ENCODE data around the gene PSME1.

PSME1 gene

GRCh38 chr14:24147761-24148428 is 11.9 kb downstream of the PSME1 start:
- no peak for DNase-seq

DNA sequence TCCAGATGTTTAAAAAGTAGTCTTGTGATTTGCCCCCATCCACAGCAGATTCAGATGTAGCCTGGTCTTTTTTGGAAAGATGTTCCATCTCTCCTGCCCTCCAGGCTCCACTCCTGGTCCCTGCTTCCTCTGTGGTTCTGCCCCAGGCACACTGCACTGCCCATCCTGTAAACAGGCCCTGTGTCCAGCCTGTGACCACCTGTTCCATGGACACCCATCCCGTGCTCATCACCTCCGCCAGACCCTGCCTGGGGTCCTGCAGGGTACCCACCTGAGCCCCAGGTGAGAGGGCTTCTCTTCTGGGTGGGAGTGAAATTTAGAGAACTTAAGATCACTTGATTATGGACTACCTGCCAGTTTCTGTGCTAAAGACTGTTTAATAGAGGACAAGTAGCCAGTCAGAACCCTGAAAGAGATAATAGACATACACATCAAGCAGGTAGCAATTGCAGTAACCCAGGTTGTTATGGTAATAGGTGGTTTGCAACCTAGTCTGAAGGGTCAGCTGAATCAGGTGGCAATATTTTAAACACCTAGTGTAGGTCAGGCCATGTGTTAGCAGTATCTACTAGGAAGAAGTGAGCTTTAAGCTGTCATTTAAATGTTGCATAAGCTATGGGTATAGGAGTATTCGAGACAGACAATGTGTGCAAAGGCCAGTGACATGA is 13.4 kb downstream of the PSME1 start:
- DNase-seq, result no peak

GRCh38 chr14:24150061-24150460 is 14.1 kb downstream of the PSME1 start:
- DNase-seq, result no peak

GRCh38 chr14:24150567-24150966 is 14.6 kb downstream of the PSME1 start:
- no peak for DNase-seq

DNA sequence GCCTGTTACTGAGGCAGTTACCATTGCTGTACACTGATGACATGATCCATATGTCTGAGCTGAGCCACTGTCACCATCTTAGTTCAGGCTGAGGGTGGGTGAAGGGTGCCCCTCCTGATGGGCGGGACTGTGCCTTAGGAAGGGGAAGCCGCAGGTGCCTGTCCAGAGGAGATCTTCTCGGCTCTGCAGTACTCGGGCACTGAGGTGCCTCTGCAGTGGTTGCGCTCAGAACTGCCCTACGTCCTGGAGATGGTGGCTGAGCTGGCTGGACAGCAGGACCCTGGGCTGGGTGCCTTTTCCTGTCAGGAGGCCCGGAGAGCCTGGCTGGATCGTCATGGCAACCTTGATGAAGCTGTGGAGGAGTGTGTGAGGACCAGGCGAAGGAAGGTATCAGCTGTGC is 15.0 kb downstream of the PSME1 start:
- no peak for DNase-seq

DNA sequence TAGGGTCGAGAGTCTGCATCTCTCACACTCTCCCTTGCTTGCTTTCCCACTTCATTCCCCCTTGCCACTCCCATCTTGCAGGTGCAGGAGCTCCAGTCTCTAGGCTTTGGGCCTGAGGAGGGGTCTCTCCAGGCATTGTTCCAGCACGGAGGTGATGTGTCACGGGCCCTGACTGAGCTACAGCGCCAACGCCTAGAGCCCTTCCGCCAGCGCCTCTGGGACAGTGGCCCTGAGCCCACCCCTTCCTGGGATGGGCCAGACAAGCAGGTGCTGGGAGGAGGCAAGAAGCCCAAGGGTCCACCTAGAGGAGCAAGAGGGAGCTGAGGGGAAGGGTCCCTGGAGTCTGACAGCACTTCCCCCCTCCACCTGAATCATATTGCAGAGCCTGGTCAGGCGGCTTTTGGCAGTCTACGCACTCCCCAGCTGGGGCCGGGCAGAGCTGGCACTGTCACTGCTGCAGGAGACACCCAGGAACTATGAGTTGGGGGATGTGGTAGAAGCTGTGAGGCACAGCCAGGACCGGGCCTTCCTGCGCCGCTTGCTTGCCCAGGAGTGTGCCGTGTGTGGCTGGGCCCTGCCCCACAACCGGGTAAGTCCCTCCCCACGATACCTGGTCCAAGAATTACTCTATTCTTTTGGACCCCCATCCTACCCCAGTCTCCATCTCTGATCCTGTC is 15.5 kb downstream of the PSME1 start:
- DNase-seq, result no peak

DNA sequence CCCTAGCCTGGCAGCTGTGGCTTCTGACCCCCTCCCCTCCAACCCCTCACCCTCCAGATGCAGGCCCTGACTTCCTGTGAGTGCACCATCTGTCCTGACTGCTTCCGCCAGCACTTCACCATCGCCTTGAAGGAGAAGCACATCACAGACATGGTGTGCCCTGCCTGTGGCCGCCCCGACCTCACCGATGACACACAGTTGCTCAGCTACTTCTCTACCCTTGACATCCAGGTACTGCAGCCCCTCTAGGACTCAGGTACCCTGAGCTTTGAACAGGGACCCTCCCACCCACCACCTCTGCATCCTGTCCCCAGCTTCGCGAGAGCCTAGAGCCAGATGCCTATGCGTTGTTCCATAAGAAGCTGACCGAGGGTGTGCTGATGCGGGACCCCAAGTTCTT is 19.1 kb downstream of the PSME1 start:
- DNase-seq, result no peak

DNA sequence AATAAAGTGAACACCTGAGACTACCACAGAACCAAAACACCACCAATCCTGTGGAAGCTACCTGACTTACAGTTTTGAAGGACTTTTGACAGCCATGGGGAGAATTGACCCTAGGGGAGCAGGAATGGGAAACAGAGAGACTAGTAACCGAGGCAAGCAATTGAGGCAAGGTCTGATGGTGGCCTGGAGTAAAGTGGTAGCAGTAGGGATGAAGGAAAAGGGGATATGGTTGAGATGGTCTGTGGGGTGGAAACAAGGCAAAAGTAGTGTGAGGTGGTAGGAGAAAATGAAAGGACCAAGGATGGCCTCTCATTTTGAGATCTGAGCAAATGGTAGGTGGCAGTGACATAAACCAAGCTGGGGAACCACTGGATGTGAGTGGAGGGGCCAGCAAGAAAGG is 20.8 kb downstream of the PSME1 start:
- DNase-seq, result no peak

DNA sequence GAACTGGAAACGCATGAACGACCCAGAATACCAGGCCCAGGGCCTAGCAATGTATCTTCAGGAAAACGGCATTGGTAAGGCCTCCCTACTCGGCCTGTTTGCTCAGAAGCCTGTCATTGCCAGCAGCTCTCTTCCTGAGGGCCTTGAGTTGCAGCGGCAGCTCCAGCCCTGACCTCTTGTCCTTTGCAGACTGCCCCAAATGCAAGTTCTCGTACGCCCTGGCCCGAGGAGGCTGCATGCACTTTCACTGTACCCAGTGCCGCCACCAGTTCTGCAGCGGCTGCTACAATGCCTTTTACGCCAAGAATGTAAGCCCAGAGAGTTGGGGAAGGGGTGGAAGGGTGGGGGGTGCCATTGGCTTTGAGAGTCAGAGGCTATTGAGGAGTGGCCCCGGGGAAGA is 21.3 kb downstream of the PSME1 start:
- no peak for DNase-seq

GRCh38 chr14:24159777-24160498 is 23.9 kb downstream of the PSME1 start:
- no peak for DNase-seq

GRCh38 chr14:24160499-24160849 is 24.5 kb downstream of the PSME1 start:
- no peak for DNase-seq

GRCh38 chr14:24160850-24161804 is 25.1 kb downstream of the PSME1 start, which contains the start of gene IRF9:
IRF9 (plus strand) TSS chr14:24161265; CDS start chr14:24162145, 880 bp downstream.
- peak; percentile 95 for DNase-seq

GRCh38 chr14:24162093-24162492 is 26.1 kb downstream of the PSME1 start:
- no peak for DNase-seq

DNA sequence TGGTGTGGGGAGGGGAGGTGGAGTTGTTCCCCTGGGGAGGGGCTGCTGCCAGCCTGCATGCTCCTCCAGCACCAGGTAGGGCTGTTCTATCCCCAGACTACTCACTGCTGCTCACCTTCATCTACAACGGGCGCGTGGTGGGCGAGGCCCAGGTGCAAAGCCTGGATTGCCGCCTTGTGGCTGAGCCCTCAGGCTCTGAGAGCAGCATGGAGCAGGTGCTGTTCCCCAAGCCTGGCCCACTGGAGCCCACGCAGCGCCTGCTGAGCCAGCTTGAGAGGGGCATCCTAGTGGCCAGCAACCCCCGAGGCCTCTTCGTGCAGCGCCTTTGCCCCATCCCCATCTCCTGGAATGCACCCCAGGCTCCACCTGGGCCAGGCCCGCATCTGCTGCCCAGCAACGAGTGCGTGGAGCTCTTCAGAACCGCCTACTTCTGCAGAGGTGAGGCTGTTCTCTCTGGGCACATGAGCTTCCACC is 28.6 kb downstream of the PSME1 start:
- DNase-seq, result no peak

DNA sequence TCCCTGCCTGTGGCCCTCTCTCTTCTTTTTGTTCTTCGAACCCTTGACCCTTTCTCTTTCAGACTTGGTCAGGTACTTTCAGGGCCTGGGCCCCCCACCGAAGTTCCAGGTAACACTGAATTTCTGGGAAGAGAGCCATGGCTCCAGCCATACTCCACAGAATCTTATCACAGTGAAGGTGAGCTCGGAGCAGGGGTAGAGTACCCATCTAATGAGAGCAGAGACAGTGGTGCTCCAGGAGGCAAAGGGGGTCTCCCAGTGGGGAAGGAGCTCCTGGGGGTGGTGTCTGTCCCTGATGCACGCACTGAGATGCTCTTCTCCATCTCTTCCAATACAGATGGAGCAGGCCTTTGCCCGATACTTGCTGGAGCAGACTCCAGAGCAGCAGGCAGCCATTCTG is 29.8 kb downstream of the PSME1 start:
- DNase-seq, result no peak

GRCh38 chr14:24167469-24168114 is 31.6 kb downstream of the PSME1 start:
- DNase-seq, result no peak

- peak; percentile 88 for DNase-seq
Measured at GRCh38 chr14:24171422-24172260, 35.6 kb downstream of the PSME1 start, which contains the start of gene REC8. REC8 (plus strand) TSS chr14:24172080; CDS start chr14:24172553, 473 bp downstream.

DNA sequence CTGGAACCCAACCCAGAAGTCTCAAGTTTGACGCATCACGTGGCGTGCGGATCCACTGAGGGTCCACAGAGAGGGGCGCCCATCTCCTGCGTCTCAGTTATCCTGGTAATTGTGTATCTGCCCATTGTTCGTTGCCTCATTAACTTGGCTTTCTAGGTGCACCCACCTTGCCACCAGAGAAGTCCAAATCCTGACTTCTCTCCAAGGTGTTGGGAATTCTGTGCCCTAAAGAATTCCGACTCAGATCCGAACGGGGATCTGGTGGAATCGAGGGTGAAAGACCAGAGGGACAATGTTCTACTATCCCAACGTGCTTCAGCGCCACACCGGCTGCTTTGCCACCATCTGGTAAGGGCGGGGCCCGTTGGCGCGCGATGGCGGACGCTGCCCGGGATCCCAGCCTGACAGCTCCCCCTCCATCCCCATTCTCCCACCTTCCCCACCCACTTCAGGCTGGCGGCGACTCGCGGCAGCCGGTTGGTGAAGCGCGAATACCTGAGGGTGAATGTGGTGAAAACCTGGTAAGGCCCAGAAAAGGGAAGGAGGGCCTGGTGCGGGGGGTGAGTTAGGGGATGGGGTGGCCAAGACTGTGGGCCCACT is 36.4 kb downstream of the PSME1 start:
- no peak for DNase-seq

DNA sequence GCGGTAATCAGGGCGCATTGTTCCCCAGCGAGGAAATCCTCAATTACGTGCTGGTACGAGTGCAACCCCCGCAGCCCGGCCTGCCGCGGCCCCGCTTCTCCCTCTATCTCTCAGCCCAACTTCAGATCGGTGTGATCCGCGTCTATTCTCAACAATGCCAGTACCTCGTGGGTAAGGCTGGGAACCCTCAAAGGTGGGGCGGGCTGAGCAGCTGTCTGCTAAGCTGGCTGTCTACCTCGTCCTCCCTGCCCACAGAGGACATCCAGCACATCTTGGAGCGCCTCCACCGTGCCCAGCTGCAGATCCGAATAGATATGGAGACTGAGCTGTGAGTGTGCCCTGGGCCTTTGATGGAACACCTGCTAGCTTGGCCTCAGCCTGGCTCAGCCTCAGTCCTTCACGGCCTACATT is 36.9 kb downstream of the PSME1 start:
- DNase-seq, result no peak

DNA sequence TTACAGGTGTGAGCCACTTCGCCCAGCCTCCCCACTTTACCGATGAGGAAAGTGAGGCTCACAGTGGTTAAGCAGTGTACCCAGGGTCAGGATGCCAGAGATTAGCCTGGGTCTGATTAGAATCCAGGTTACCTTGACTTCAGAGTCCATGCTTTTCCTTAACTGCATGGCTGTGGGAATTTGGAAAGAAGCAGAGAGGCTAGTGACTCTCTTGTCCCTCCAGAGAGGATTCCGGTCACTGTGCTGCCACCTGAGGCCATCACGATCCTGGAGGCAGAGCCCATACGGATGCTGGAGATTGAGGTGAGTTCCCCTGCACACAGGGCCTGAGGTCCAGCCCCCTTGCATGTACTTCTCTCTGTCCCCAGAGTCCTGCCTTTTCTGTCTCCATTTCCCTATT is 40.6 kb downstream of the PSME1 start:
- DNase-seq, result no peak

Data from CD4-positive, alpha-beta T cell treated with Interleukin-15 for 1 hour (primary cell).